H9 (cell line): ENCODE data around the gene MAN2C1. TPM values are rescaled to one million over a fixed set of nuclear protein-coding genes. Genes with fewer than 3 reads are reported as not detected.

Source experiments
- DNase-seq: peaks from one replicate; pipeline ENCODE4 v3.0.0-alpha.2; 2017
- H2AFZ ChIP-seq: one replicate; pipeline ENCODE4 v1.6.1; 2013; ENCODE audit warnings: mild to moderate bottlenecking, low read length, control low read depth, moderate library complexity
- H2AK5ac ChIP-seq: 2 replicates; pipeline ENCODE4 v1.6.1; 2013; ENCODE audit warnings: low read length, control low read depth, mixed read lengths; ENCODE audit not compliant: insufficient read length
- H2BK120ac ChIP-seq: one replicate; pipeline ENCODE4 v1.6.1; 2013; ENCODE audit warnings: low read depth, mild to moderate bottlenecking, low read length, control low read depth, inconsistent platforms; ENCODE audit not compliant: poor library complexity, severe bottlenecking
- H2BK12ac ChIP-seq: 2 replicates; pipeline ENCODE4 v1.6.1; 2013; ENCODE audit warnings: low read length, control low read depth, mixed read lengths, low read depth; ENCODE audit not compliant: insufficient read length
- H2BK15ac ChIP-seq: 2 replicates; pipeline ENCODE4 v1.6.1; 2013; ENCODE audit warnings: low read depth, low read length, control low read depth
- H2BK20ac ChIP-seq: one replicate; pipeline ENCODE4 v1.6.1; 2013; ENCODE audit warnings: low read depth, mild to moderate bottlenecking, low read length, control low read depth, inconsistent platforms; ENCODE audit not compliant: poor library complexity, severe bottlenecking
- H2BK5ac ChIP-seq: 2 replicates; pipeline ENCODE4 v1.6.1; 2013; ENCODE audit warnings: low read length, control low read depth, mixed read lengths; ENCODE audit not compliant: insufficient read length
- H3K14ac ChIP-seq: 2 replicates; pipeline ENCODE4 v1.6.1; 2013; ENCODE audit warnings: low read length, control low read depth; ENCODE audit not compliant: insufficient read depth
- H3K18ac ChIP-seq: 2 replicates; pipeline ENCODE4 v1.6.1; 2013; ENCODE audit warnings: low read depth, mild to moderate bottlenecking, mixed read lengths, low read length, control low read depth; ENCODE audit not compliant: insufficient read length
- H3K23ac ChIP-seq: 2 replicates; pipeline ENCODE4 v1.6.1; 2013; ENCODE audit warnings: low read length, control low read depth, mixed read lengths, low read depth; ENCODE audit not compliant: insufficient read length
- H3K23me2 ChIP-seq: 2 replicates; pipeline ENCODE4 v1.6.1; 2013; ENCODE audit warnings: low read depth, mild to moderate bottlenecking, mixed read lengths, low read length, control low read depth; ENCODE audit not compliant: insufficient read length, poor library complexity, severe bottlenecking
- H3K27ac ChIP-seq: 2 replicates; pipeline ENCODE4 v1.5.1; 2013; ENCODE audit warnings: low read length, control low read depth, mixed read lengths, low read depth; ENCODE audit not compliant: insufficient read length
- H3K27me3 ChIP-seq: 2 replicates; pipeline ENCODE4 v1.6.1; 2013; ENCODE audit warnings: low read length, control low read depth, inconsistent platforms; ENCODE audit not compliant: insufficient read depth
- H3K4ac ChIP-seq: 2 replicates; pipeline ENCODE4 v1.6.1; 2013; ENCODE audit warnings: low read depth, mild to moderate bottlenecking, control low read depth, inconsistent platforms, low read length, moderate library complexity
- H3K4me1 ChIP-seq: 2 replicates; pipeline ENCODE4 v1.6.1; 2013; ENCODE audit warnings: low read length, control low read depth, inconsistent platforms; ENCODE audit not compliant: insufficient read depth
- H3K4me2 ChIP-seq: 2 replicates; pipeline ENCODE4 v1.6.1; 2013; ENCODE audit warnings: low read length, control low read depth, mixed read lengths; ENCODE audit not compliant: insufficient read length, insufficient read depth
- H3K56ac ChIP-seq: 2 replicates; pipeline ENCODE4 v1.6.1; 2013; ENCODE audit warnings: low read depth, mild to moderate bottlenecking, mixed read lengths, low read length, control low read depth; ENCODE audit not compliant: insufficient read length
- H3K79me1 ChIP-seq: 2 replicates; pipeline ENCODE4 v1.6.1; 2013; ENCODE audit warnings: low read depth, mild to moderate bottlenecking, moderate library complexity, low read length, control low read depth, inconsistent platforms; ENCODE audit not compliant: insufficient read depth, poor library complexity, severe bottlenecking
- H3K79me2 ChIP-seq: 2 replicates; pipeline ENCODE4 v1.6.1; 2013; ENCODE audit warnings: low read length, control low read depth, inconsistent platforms; ENCODE audit not compliant: insufficient read depth
- H3K9ac ChIP-seq: 2 replicates; pipeline ENCODE4 v1.6.1; 2013; ENCODE audit warnings: low read length, control low read depth, mixed read lengths; ENCODE audit not compliant: insufficient read length; ENCODE audit errors: extremely low read depth
- H3K9me3 ChIP-seq: one replicate; pipeline ENCODE4 v1.6.1; 2013; ENCODE audit warnings: low read depth, low read length, inconsistent platforms; ENCODE audit not compliant: control insufficient read depth
- H3T11ph ChIP-seq: one replicate; pipeline ENCODE4 v1.6.1; 2013; ENCODE audit warnings: mild to moderate bottlenecking, low read length, control low read depth, inconsistent platforms
- H4K20me1 ChIP-seq: one replicate; pipeline ENCODE4 v1.6.1; 2013; ENCODE audit not compliant: control insufficient read depth, insufficient read length, insufficient read depth
- H4K5ac ChIP-seq: 2 replicates; pipeline ENCODE4 v1.6.1; 2013; ENCODE audit warnings: low read depth, mild to moderate bottlenecking, mixed read lengths, low read length, control low read depth; ENCODE audit not compliant: insufficient read length
- H4K8ac ChIP-seq: replicated peaks from 2 replicates; pipeline ENCODE4 v1.6.1; 2013; ENCODE audit warnings: low read length, control low read depth, mixed read lengths, low read depth; ENCODE audit not compliant: insufficient read length
- H4K91ac ChIP-seq: 2 replicates; pipeline ENCODE4 v1.6.1; 2013; ENCODE audit warnings: low read depth, mild to moderate bottlenecking, moderate library complexity, mixed read lengths, low read length, control low read depth; ENCODE audit not compliant: insufficient read length
- H3K27ac Mint-ChIP-seq, 3 experiments: 2 replicates in 2 of 3; 3 replicates in 1 of 3; pipeline ENCODE4 v1.8.0; 2020 to 2021; ENCODE audit warnings: mixed read lengths in 3 of 3, mild to moderate bottlenecking in 1 of 3, moderate library complexity in 1 of 3
- H3K27me3 Mint-ChIP-seq: 2 replicates; pipeline ENCODE4 v1.8.0; 2021; ENCODE audit warnings: low read depth, mild to moderate bottlenecking, moderate library complexity, mixed read lengths
- H3K36me3 Mint-ChIP-seq, 3 experiments: 2 replicates in 2 of 3; 3 replicates in 1 of 3; pipeline ENCODE4 v1.8.0; 2020 to 2021; ENCODE audit warnings: low read depth in 3 of 3, mixed read lengths in 3 of 3; ENCODE audit not compliant: insufficient read depth in 1 of 3
- H3K4me1 Mint-ChIP-seq, 2 experiments: 2 replicates each; pipeline ENCODE4 v1.8.0; 2020; ENCODE audit warnings: mixed read lengths in 2 of 2
- H3K4me3 Mint-ChIP-seq, 2 experiments: 2 replicates in 1 of 2; 3 replicates in 1 of 2; pipeline ENCODE4 v1.8.0; 2020 to 2021; ENCODE audit warnings: mild to moderate bottlenecking in 2 of 2, mixed read lengths in 2 of 2, moderate library complexity in 1 of 2
- H3K9me3 Mint-ChIP-seq, 2 experiments: 2 replicates in 1 of 2; 3 replicates in 1 of 2; pipeline ENCODE4 v1.8.0; 2020; ENCODE audit warnings: mild to moderate bottlenecking in 2 of 2, mixed read lengths in 2 of 2, moderate library complexity in 1 of 2
- CTCF ChIP-seq: fragments of 200-600 bp; sonication (generic); conservative IDR thresholded peaks from 3 replicates; pipeline ENCODE4 v1.8.0; 2021; ENCODE audit warnings: antibody characterized with exemption, mild to moderate bottlenecking
- WGBS: extraction: QIAGEN DNeasy Blood & Tissue Kit; methylation state at CpG from one replicate; pipeline ENCODE4 v1.1.7; 2013; ENCODE audit warnings: missing lambda C conversion rate, low lambda C conversion rate, mixed read lengths; ENCODE audit not compliant: insufficient read length; ENCODE audit errors: extremely low coverage; 5-methylcytosine and 5-hydroxymethylcytosine counted together
- total RNA-seq: library from RNA; stranded (reverse); gene quantifications from 2 replicates; pipeline ENCODE4 v1.2.1, GENCODE V29; 2021

Gene MAN2C1
- total RNA-seq, 1 experiment from 2014 or later, result 112 TPM

- WGBS, result no CpG with 5 or more reads among the region's 20 CpGs
Measured at GRCh38 chr15:75356517-75356916, 11.9 kb downstream of the MAN2C1 start.

More at GRCh38 chr15:75356517-75356916, 11.9 kb downstream of the MAN2C1 start:
- H3K9me3 Mint-ChIP-seq, result no peaks in the 10 kb centered on the region
- H3K27me3 Mint-ChIP-seq, result no peaks in the 10 kb centered on the region
- Histone ChIP-seq H4K91ac (no peak overlapping the region), H3K27me3 (no peaks in the 10 kb centered on the region), H3K23me2 (no peaks in the 10 kb centered on the region), H4K5ac (no peak overlapping the region), H2BK5ac (no peak overlapping the region), H3K56ac (no peak overlapping the region), H3K4me2 (no peak overlapping the region), H3K23ac (no peak overlapping the region), H2BK12ac (no peak overlapping the region), H3K14ac (no peak overlapping the region), H2BK120ac (no peak overlapping the region), H3T11ph (no peak overlapping the region), H3K18ac (no peak overlapping the region), H2BK15ac (no peak overlapping the region), H3K79me1 (no peaks in the 10 kb centered on the region), H2AK5ac (no peak overlapping the region), H3K4me1 (no peaks in the 10 kb centered on the region), H3K4ac (no peak overlapping the region), H2BK20ac (no peak overlapping the region), H4K20me1 (no peaks in the 10 kb centered on the region), H3K9ac (no peak overlapping the region), H3K9me3 (no peaks in the 10 kb centered on the region), H3K79me2 (no peaks in the 10 kb centered on the region), H2AFZ (no peak overlapping the region), H3K27ac (no peak overlapping the region), H4K8ac (no peak overlapping the region)
- no peaks in the 10 kb centered on the region for H3K4me1 Mint-ChIP-seq
- no peak for DNase-seq
- H3K36me3 Mint-ChIP-seq, result peaks cover 7 to 29% (median 27%) of the 10 kb centered on the region in 3 experiments; a peak in 6 of 7 replicates
- H3K27ac Mint-ChIP-seq, result no peak overlapping the region
- H3K4me3 Mint-ChIP-seq, result no peak overlapping the region
- no peak for TF ChIP-seq CTCF
